ENCODE data around the gene IGSF6. TPM values are rescaled to one million over a fixed set of nuclear protein-coding genes. Genes with fewer than 3 reads are reported as not detected.
"Not testable (repeated sequence)": the region's sequence is repeated elsewhere in the genome, so short reads cannot be mapped to it uniquely, and the experiment has no call there.

IGSF6 gene
- total RNA-seq, 2 donors from 2014 or later, result not detected

DNA sequence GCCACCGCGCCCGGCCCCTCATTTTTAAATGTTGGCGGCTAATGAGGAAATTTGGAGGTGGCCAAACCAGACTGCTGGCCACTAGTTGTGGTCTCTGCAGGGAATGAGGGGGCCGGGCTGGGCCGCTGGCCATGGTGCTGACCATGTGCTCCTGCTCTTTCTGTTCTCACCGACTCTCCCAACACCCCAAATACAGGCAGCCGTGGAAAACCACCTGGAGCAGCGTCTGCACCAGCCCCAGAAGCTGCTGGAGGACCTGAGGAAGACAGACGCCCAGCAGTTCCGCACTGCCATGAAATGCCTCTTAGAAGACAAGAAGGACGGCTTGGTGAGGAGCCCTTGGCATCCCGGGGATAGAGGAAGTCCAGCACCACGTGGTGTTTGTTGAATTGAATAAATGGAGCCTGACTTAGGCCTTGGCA lies 32.6 kb upstream of the IGSF6 start:
- no peaks in the 10 kb centered on the region for H3K36me3 ChIP-seq (ENCODE audit: control insufficient read depth, insufficient read depth, low read length)
- Mint-ChIP-seq H3K4me3 (no peak overlapping the region), H3K27me3 (ENCODE audit: insufficient read depth) (peaks cover 23% of the 10 kb centered on the region), H3K4me1 (no peaks in the 10 kb centered on the region), H3K9me3 (peaks cover 4% of the 10 kb centered on the region), H3K27ac (no peak overlapping the region), H3K36me3 (ENCODE audit: low read depth) (no peaks in the 10 kb centered on the region)
- no peak overlapping the region for H3K27ac ChIP-seq (ENCODE audit: low read depth, low read length)
- H3K9me3 ChIP-seq (ENCODE audit: control insufficient read depth, low read length), result no peaks in the 10 kb centered on the region
- no peak overlapping the region for H3K9ac ChIP-seq (ENCODE audit: extremely low read depth, low read length, poor library complexity, severe bottlenecking)
- no peak for TF ChIP-seq CTCF (conservative IDR thresholded peaks at IDR 0.05)
- DNase-seq, result peak; percentile 88
- H3K4me1 ChIP-seq (ENCODE audit: control insufficient read depth, insufficient read depth, low read length), result no peaks in the 10 kb centered on the region
- no peak overlapping the region for H3K4me3 ChIP-seq (ENCODE audit: low read length)
- H3K27me3 ChIP-seq (ENCODE audit: control insufficient read depth, insufficient read depth, low read length, poor library complexity, severe bottlenecking), result peaks cover 17% of the 10 kb centered on the region
- WGBS, 2 experiments (ENCODE audit: insufficient coverage in 1 of 2, insufficient read length in 1 of 2), result 62 to 78% methylated on average over 7 to 14 of the region's 14 CpGs

DNA sequence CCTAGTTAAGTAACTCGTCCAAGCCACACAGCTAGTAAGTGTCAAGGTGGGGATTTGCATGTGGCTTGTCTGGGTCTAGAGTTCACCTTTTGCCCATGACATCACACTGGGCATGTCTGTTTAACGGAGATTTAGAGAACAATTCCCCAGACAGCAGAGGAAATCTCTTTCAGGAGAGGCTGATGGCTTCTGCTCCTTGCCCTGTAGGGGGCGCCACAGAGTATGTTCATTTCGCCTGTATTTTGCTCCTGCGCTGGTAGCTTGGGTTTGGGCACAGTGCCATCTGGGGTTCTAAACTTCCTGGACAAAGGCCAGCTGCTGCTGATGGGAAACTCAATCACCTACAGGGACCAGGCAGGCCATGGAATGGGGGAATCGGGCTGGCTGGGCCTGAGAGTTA lies 31.8 kb upstream of the IGSF6 start:
- H3K27me3 ChIP-seq (ENCODE audit: control insufficient read depth, insufficient read depth, low read length, poor library complexity, severe bottlenecking), result peaks cover 17% of the 10 kb centered on the region
- H3K4me1 ChIP-seq (ENCODE audit: control insufficient read depth, insufficient read depth, low read length), result no peaks in the 10 kb centered on the region
- H3K4me3 Mint-ChIP-seq, result no peak overlapping the region
- H3K9ac ChIP-seq (ENCODE audit: extremely low read depth, low read length, poor library complexity, severe bottlenecking), result no peak overlapping the region
- DNase-seq, result peak; percentile 80
- H3K27me3 Mint-ChIP-seq (ENCODE audit: insufficient read depth), result peaks cover 20% of the 10 kb centered on the region
- peaks cover 4% of the 10 kb centered on the region for H3K9me3 Mint-ChIP-seq
- no peaks in the 10 kb centered on the region for H3K9me3 ChIP-seq (ENCODE audit: control insufficient read depth, low read length)
- no peak overlapping the region for H3K27ac Mint-ChIP-seq
- WGBS, 2 experiments (ENCODE audit: insufficient coverage in 1 of 2, insufficient read length in 1 of 2), result 52 to 63% methylated on average over 4 to 6 of the region's 6 CpGs
- peak; percentile 77 for TF ChIP-seq CTCF (conservative IDR thresholded peaks at IDR 0.05)
- H3K36me3 Mint-ChIP-seq (ENCODE audit: low read depth), result no peaks in the 10 kb centered on the region
- H3K4me3 ChIP-seq (ENCODE audit: low read length), result no peak overlapping the region
- H3K4me1 Mint-ChIP-seq, result no peaks in the 10 kb centered on the region
- no peak overlapping the region for H3K27ac ChIP-seq (ENCODE audit: low read depth, low read length)
- H3K36me3 ChIP-seq (ENCODE audit: control insufficient read depth, insufficient read depth, low read length), result no peaks in the 10 kb centered on the region

DNA sequence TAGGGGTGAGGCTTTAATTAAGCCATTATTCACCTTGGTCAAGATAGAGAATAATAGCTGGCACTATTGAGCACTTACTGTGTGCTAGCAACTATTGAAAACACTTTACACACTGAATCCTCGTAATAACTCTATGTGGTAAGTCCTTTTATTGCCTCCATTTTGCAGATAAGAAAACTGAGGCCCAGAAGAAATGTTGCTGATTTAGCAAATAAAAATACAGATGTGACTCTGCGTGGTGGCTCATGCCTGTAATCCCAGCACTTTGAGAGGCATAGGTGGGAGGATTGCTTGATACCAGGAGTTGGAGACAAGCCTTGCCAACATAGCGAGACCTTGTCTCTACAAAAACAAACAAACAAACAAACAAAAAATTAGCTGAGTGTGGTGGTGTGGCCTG lies 30.8 kb upstream of the IGSF6 start:
- WGBS, 2 experiments (ENCODE audit: insufficient coverage in 1 of 2, insufficient read length in 1 of 2), result 87% methylated on average over 2 of the region's 3 CpGs; no CpG with 5 or more reads in 1 of the 2 experiments
- Histone ChIP-seq H3K9me3 (ENCODE audit: control insufficient read depth, low read length) (no peaks in the 10 kb centered on the region), H3K36me3 (ENCODE audit: control insufficient read depth, insufficient read depth, low read length) (no peaks in the 10 kb centered on the region), H3K4me3 (ENCODE audit: low read length) (no peak overlapping the region), H3K27ac (ENCODE audit: low read depth, low read length) (no peak overlapping the region), H3K27me3 (ENCODE audit: control insufficient read depth, insufficient read depth, low read length, poor library complexity, severe bottlenecking) (peaks cover 8% of the 10 kb centered on the region), H3K4me1 (ENCODE audit: control insufficient read depth, insufficient read depth, low read length) (no peaks in the 10 kb centered on the region), H3K9ac (ENCODE audit: extremely low read depth, low read length, poor library complexity, severe bottlenecking) (no peak overlapping the region)
- Mint-ChIP-seq H3K27me3 (ENCODE audit: insufficient read depth) (peaks cover 13% of the 10 kb centered on the region), H3K4me3 (no peak overlapping the region), H3K9me3 (no peaks in the 10 kb centered on the region), H3K36me3 (ENCODE audit: low read depth) (no peaks in the 10 kb centered on the region), H3K27ac (no peak overlapping the region), H3K4me1 (no peaks in the 10 kb centered on the region)
- TF ChIP-seq CTCF (conservative IDR thresholded peaks at IDR 0.05), result no peak
- DNase-seq, result no peak

GRCh38 chr16:21680714-21681113 lies 28.3 kb upstream of the IGSF6 start:
- not testable (repeated sequence) for H3K9me3 ChIP-seq (ENCODE audit: control insufficient read depth, low read length); DNase-seq; H3K4me1 Mint-ChIP-seq; H3K27ac Mint-ChIP-seq; H3K36me3 ChIP-seq (ENCODE audit: control insufficient read depth, insufficient read depth, low read length); H3K4me3 Mint-ChIP-seq; H3K9me3 Mint-ChIP-seq; H3K4me1 ChIP-seq (ENCODE audit: control insufficient read depth, insufficient read depth, low read length); H3K27me3 Mint-ChIP-seq (ENCODE audit: insufficient read depth); H3K27me3 ChIP-seq (ENCODE audit: control insufficient read depth, insufficient read depth, low read length, poor library complexity, severe bottlenecking); H3K36me3 Mint-ChIP-seq (ENCODE audit: low read depth); H3K9ac ChIP-seq (ENCODE audit: extremely low read depth, low read length, poor library complexity, severe bottlenecking); H3K27ac ChIP-seq (ENCODE audit: low read depth, low read length); H3K4me3 ChIP-seq (ENCODE audit: low read length)
- WGBS, 2 experiments (ENCODE audit: insufficient coverage in 1 of 2, insufficient read length in 1 of 2), result 92 to 95% methylated on average over 4 to 5 of the region's 5 CpGs

DNA sequence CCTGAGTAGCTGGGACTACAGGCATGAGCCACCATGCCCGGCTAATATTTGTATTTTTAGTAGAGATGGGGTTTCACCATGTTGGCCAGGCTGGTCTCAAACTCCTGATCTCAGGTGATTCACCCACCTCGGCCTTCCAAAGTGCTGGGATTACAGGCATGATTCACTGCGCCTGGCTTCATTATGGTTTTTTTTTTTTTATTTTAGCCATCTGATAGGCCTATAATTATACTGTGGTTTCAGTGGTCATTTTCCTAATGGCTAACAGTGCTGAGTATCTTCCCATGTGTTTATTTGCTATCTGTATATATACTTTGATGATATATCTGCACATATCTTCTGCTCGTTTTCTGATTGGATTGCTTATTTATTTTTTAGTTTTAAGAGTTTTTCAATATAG lies 22.0 kb upstream of the IGSF6 start:
- H3K36me3 Mint-ChIP-seq (ENCODE audit: low read depth); H3K9me3 Mint-ChIP-seq; DNase-seq; H3K27me3 ChIP-seq (ENCODE audit: control insufficient read depth, insufficient read depth, low read length, poor library complexity, severe bottlenecking); H3K27me3 Mint-ChIP-seq (ENCODE audit: insufficient read depth); H3K4me1 ChIP-seq (ENCODE audit: control insufficient read depth, insufficient read depth, low read length); H3K4me3 Mint-ChIP-seq; H3K9ac ChIP-seq (ENCODE audit: extremely low read depth, low read length, poor library complexity, severe bottlenecking); H3K9me3 ChIP-seq (ENCODE audit: control insufficient read depth, low read length); H3K27ac ChIP-seq (ENCODE audit: low read depth, low read length); H3K36me3 ChIP-seq (ENCODE audit: control insufficient read depth, insufficient read depth, low read length); H3K4me1 Mint-ChIP-seq; H3K4me3 ChIP-seq (ENCODE audit: low read length); H3K27ac Mint-ChIP-seq: not testable (repeated sequence)
- WGBS, 2 experiments (ENCODE audit: insufficient coverage in 1 of 2, insufficient read length in 1 of 2), result 87 to 93% methylated on average over 1 to 4 of the region's 4 CpGs

Measured in endodermal cell (in vitro differentiated cells).